NCI-H146 treated with DMSO at 0.1 percent for 48 hours (cell line): ENCODE measurements around the gene BAG2.

ENCODE experiments used
- DNase-seq: peaks from one replicate; lab custom pipeline; 2025; ENCODE audit not compliant: unreplicated experiment; lab: John Stamatoyannopoulos, UW

The BAG2 gene

GRCh38 chr6:57173886-57174510 lies 1.9 kb downstream of the BAG2 start:
- no peak for DNase-seq

- no peak for DNase-seq
Measured at GRCh38 chr6:57174511-57174907, 2.4 kb downstream of the BAG2 start.

GRCh38 chr6:57177545-57178265 lies 5.6 kb downstream of the BAG2 start:
- DNase-seq, result no peak

GRCh38 chr6:57180596-57180995 lies 8.5 kb downstream of the BAG2 start:
- DNase-seq, result no peak

GRCh38 chr6:57182017-57182432 lies 9.9 kb downstream of the BAG2 start:
- DNase-seq, result no peak

GRCh38 chr6:57183336-57183735 lies 11.2 kb downstream of the BAG2 start:
- no peak for DNase-seq

- DNase-seq, result no peak
Measured at GRCh38 chr6:57190140-57190539, 18.0 kb downstream of the BAG2 start.

GRCh38 chr6:57193177-57193576 lies 21.1 kb downstream of the BAG2 start:
- DNase-seq, result no peak

GRCh38 chr6:57195457-57195856 lies 23.3 kb downstream of the BAG2 start:
- DNase-seq, result no peak

GRCh38 chr6:57198926-57199636 lies 27.0 kb downstream of the BAG2 start:
- no peak for DNase-seq

- DNase-seq, result no peak
Measured at GRCh38 chr6:57201718-57202117, 29.6 kb downstream of the BAG2 start.

- DNase-seq, result no peak
Measured at GRCh38 chr6:57205550-57206328, 33.6 kb downstream of the BAG2 start.

GRCh38 chr6:57207141-57207540 lies 35.0 kb downstream of the BAG2 start:
- DNase-seq, result no peak

GRCh38 chr6:57207872-57208271 lies 35.7 kb downstream of the BAG2 start:
- DNase-seq, result no peak

- no peak for DNase-seq
Measured at GRCh38 chr6:57209030-57209429, 36.9 kb downstream of the BAG2 start.

GRCh38 chr6:57210060-57210459 lies 37.9 kb downstream of the BAG2 start:
- no peak for DNase-seq

GRCh38 chr6:57215260-57215659 lies 43.1 kb downstream of the BAG2 start:
- no peak for DNase-seq

GRCh38 chr6:57216235-57217101 lies 44.3 kb downstream of the BAG2 start:
- DNase-seq, result no peak

- DNase-seq, result no peak
Measured at GRCh38 chr6:57217270-57217669, 45.1 kb downstream of the BAG2 start.

GRCh38 chr6:57220083-57220703 lies 48.1 kb downstream of the BAG2 start:
- no peak for DNase-seq
